GM18907 (cell line): ENCODE results near the gene TPRG1.

Source experiments
- ATAC-seq: cut with Tn5 transposase; IDR thresholded peaks from one replicate; pipeline ENCODE4 v1.9.1; 2021; ENCODE audit warnings: mild to moderate bottlenecking, moderate library complexity; ENCODE audit not compliant: unreplicated experiment

Gene TPRG1

GRCh38 chr3:189165092-189165612 is 6.6 kb upstream of the TPRG1 start:
- ATAC-seq, result no peak

- ATAC-seq, result no peak
Measured at GRCh38 chr3:189166321-189166720, 5.5 kb upstream of the TPRG1 start.

- no peak for ATAC-seq
Measured at GRCh38 chr3:189167027-189167766, 4.6 kb upstream of the TPRG1 start.

- ATAC-seq, result no peak
Measured at GRCh38 chr3:189168711-189169110, 3.1 kb upstream of the TPRG1 start.

GRCh38 chr3:189169728-189170127 is 2.0 kb upstream of the TPRG1 start:
- ATAC-seq, result no peak

- no peak for ATAC-seq
Measured at GRCh38 chr3:189170559-189170958, 1.2 kb upstream of the TPRG1 start.

GRCh38 chr3:189172668-189173419 is 1.1 kb downstream of the TPRG1 start:
- ATAC-seq, result no peak

GRCh38 chr3:189184566-189184965 is 12.8 kb downstream of the TPRG1 start:
- ATAC-seq, result no peak

GRCh38 chr3:189186101-189186500 is 14.3 kb downstream of the TPRG1 start:
- no peak for ATAC-seq

- ATAC-seq, result no peak
Measured at GRCh38 chr3:189188466-189188865, 16.7 kb downstream of the TPRG1 start.

GRCh38 chr3:189192725-189193124 is 21.0 kb downstream of the TPRG1 start:
- ATAC-seq, result no peak

GRCh38 chr3:189195302-189195701 is 23.5 kb downstream of the TPRG1 start:
- no peak for ATAC-seq

- ATAC-seq, result no peak
Measured at GRCh38 chr3:189202106-189202505, 30.3 kb downstream of the TPRG1 start.

GRCh38 chr3:189202583-189202982 is 30.8 kb downstream of the TPRG1 start:
- ATAC-seq, result no peak

GRCh38 chr3:189204167-189204866 is 32.5 kb downstream of the TPRG1 start:
- no peak for ATAC-seq

- ATAC-seq, result no peak
Measured at GRCh38 chr3:189204937-189205336, 33.2 kb downstream of the TPRG1 start.

GRCh38 chr3:189210251-189210770 is 38.5 kb downstream of the TPRG1 start:
- no peak for ATAC-seq

- no peak for ATAC-seq
Measured at GRCh38 chr3:189212681-189213080, 40.9 kb downstream of the TPRG1 start.

- ATAC-seq, result no peak
Measured at GRCh38 chr3:189214651-189215050, 42.9 kb downstream of the TPRG1 start.

- ATAC-seq, result no peak
Measured at GRCh38 chr3:189222927-189223636, 51.3 kb downstream of the TPRG1 start.

- ATAC-seq, result no peak
Measured at GRCh38 chr3:189225431-189225830, 53.7 kb downstream of the TPRG1 start.
